Stimulated activated CD8-positive, alpha-beta memory T cell treated with anti-CD3 and anti-CD28 coated beads, Interleukin-7, amount 100 ng/mL, for 24 hours (primary cell): ENCODE measurements around the gene BMP2K.

Experiments used
- DNase-seq: peaks from one replicate; pipeline ENCODE4 v3.0.0-alpha.2; 2020; ENCODE audit warnings: low read depth

Gene BMP2K

GRCh38 chr4:78764498-78764961 lies 11.6 kb upstream of the BMP2K start:
- DNase-seq = no peak

DNA sequence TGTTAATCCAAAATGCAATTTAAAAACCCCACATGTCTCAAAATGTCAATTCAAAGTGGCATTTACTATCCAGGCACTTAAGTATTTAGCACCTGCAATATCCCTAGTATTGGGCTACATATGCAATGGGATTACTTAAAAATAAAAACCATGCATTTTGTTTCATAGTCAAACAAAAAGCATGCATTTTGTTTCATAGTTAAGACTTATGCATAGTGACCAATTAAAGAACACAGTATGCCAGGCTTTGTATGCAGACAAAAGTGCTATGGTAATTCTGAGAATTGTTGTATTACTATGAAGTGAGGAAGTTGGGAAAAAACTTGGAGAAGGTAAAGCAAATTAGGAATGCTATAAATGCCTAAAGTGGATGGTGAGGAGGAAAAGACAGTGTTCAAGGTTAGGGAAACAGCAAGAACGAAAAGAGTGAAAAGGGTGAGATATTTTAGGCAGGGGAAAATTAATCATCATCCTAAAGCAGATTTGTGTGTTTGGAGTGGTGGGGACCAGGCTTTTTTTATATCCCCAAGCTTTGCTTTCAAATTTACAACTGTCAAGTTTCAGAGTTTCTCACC lies 10.6 kb upstream of the BMP2K start:
- no peak for DNase-seq

DNA sequence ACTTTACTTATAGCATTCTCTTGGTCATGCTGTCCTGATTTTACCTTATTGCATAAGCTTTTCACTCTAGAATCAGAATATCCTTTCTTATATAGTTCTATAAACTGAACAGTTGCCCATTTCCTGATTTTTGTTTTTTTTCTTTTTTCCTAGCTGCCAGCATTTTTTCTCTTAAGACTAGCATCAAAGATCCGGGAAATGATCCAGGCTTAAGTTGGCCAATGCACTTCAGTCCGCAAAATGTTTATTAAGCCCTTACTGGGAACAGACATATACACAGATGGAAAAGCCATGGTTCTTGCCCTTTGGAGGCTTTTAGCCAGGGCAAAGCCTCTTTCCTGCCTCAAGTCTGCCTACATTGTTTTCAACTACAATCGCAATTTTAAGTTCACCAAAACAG lies 10.1 kb upstream of the BMP2K start:
- no peak for DNase-seq

GRCh38 chr4:78766650-78767049 lies 9.5 kb upstream of the BMP2K start:
- DNase-seq = no peak

GRCh38 chr4:78767350-78767749 lies 8.8 kb upstream of the BMP2K start:
- no peak for DNase-seq

DNA sequence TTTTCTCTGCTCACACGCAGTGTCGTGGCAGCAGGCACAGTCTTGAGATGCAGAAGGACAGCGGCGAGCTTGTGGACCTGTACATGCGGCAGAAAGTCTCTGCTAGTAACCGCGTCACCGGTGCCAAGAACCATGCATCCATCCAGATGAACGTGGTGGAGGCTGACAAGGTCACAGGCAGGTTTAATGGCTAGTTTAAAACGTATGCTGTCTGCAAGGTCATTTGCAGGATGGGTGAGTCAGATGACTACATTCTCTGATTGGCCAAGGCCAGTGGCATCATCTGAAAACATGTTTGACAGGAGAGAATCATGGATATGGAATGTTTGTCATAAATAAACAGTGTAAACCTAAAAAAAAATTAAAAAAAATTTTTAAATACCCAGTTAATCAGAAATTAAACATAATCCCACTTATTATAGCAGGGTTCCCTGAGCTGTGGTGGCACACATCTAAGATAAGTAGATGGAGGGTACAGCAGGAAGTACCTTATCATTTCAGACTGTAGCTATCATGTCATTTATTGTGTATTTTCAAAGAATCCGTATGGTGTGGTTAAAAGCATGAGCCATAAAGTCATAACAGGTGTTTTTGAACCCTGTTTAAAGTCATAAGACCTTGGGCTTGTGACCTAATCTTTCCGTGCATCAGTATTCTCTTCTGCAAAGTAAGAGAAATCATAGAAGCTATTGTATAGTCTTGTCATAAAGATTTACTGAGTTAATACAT lies 7.5 kb upstream of the BMP2K start:
- no peak for DNase-seq

DNA sequence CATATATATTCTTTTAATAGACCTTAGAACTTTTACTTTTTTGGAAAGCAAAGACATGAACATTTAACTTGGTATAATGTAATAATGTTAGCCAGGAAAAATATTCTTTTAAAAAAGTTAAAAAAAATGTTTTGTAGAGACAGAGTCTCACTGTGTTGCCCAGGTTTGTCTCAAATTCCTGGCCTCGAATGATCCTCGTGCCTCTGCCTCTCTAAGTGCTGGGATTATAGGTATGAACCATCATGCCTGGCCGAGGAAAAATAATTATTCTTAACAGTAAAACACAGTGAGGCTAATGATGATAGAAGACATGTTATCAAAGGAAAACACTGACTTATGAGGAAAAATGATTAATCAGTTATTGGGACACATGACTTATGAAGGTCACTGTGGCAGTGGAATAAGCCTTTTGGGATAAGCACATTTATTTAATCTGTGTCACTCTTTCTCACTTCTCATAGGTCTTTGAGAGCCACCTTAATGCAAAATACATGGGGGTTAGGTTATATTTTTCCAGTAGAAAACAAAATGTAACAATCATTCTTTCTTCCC lies 6.0 kb upstream of the BMP2K start:
- no peak for DNase-seq

- no peak for DNase-seq
Measured at GRCh38 chr4:78772526-78773091, 3.5 kb upstream of the BMP2K start.

GRCh38 chr4:78774417-78774816 lies 1.7 kb upstream of the BMP2K start:
- DNase-seq = no peak

DNA sequence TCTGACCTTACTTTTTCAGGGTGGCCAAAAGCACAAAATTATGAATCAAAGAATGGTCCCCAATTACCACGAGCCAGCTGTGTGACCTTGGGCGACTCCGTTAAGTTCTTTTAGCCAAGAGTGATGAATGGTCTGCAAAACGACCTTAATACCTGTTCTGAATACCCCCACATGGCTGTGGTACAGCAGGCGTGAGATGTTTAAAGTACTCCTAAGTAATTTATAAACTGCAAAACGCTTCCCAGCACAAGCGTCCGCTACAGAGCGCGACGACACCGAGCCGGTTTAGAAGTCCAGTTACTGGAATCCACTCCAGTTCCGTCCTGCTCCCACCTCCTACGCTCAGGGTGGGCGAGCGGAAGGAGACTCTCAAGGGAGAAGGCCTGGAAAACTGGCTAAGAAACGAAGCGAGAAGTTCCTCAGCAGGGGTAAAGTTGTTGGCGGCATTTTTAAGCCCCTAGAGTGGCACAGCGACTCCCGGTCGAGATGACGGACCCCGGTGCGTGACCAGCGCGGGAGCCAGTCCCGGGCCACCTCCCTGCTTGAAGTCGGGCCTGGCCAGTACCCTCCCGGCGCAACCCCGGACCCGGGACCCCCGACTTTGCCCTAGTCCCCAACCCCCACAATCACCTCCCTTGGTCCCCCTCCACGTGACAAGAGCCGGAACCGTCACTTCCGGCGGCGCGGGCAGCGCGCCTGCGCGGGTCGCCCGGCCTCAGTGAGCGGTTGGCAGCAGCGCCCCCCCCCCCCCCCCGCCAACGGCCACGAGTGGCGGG lies 659 bp upstream of the BMP2K start:
- peak; percentile 61 for DNase-seq

DNA sequence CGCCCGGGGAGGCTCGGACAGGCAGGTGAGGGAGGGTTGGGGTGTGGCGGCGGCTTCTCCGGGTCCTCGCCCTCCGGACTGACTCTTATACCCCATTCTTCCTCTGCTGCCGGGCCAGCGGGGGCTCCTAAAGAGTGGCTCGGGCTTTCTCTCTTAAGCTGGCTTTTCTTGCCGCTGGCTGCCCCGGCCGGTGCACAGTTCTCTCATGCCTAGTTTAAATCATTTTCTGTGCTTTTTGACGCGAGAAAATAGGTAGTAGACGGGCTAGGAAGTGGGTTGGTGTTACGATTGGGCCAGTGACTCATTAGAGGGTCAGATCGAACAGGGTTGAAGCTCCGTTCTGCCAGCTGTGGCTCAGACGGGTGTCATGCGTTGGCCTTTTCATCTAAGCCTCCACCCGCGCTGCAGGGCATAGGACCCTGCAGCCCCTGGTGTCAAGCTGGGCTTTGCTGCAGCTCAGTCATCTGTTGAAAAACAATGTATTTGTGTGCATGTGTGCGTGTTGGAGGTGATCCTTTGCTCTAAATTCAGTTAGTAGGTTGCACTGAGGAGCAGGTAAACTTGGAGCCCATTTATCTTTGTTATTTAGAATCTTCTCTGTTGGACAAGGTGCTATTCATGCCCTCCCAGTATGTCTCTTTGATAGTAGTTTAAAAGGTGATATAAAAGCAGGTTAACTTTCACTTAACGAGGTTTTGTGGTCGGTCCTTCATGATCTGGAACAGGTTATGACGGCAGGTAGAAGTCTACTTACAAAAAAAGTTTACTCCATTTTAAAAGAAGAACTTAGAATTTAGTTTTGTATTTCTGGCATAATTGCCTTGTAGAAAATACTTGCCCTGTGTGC lies 802 bp downstream of the BMP2K start:
- peak; percentile 17 for DNase-seq

- DNase-seq = no peak
Measured at GRCh38 chr4:78777576-78777940, 1.4 kb downstream of the BMP2K start.

DNA sequence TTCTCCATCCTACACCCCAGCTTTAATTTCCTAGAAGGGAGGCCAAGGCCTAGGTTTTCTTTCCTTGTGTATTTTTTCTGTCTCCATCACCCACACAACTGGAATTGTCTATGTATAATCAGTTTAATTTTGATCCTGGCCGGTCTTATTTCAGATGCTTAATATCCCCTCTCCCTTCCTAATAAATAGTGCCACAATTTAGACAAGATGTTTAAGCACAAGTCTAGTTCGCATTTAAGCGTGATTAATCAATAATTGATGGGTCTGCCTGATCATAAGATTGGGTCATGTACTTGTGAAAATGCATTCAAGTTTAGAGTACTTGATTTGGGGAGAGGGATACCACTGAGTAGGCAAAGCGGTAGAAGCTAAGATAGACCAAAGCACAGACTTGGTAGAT lies 2.4 kb downstream of the BMP2K start:
- DNase-seq = no peak

DNA sequence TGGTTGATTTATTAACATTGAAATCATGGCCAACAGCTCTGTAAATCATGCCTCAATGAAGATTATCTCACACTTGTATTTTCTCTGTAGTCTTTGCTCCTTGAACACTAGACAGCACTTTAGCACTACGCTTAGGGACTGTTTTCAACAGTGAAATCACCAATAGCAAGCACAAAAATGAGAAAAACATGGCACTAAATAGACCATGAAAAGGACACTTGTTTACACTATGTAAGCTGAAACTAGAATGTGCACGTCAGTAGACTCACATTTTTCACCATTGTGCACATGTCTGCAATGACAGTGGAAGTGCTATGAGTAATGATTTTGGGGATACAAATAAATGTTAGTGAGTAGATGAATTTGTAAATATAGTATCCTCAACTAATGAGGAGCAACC lies 3.1 kb downstream of the BMP2K start:
- no peak for DNase-seq

- no peak for DNase-seq
Measured at GRCh38 chr4:78780093-78780492, 3.9 kb downstream of the BMP2K start.

DNA sequence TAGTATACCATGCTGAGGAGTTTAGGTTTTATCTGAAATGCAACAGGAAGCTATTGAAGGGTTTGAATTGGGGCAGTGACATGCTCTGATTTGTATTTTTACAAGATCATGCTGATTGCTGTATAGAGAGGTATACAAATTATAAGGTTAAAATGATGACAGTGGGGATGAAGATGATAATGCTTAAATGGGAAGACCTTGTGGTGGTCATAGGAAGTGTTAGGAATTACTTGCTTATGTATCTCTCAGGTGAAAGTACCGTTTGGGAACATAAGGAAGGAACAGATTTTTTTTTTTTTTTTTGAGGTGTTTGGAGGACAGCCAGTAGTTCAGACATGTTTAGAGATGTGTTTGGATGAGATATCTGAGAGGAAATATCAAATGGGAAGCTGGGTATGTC lies 5.0 kb downstream of the BMP2K start:
- no peak for DNase-seq

DNA sequence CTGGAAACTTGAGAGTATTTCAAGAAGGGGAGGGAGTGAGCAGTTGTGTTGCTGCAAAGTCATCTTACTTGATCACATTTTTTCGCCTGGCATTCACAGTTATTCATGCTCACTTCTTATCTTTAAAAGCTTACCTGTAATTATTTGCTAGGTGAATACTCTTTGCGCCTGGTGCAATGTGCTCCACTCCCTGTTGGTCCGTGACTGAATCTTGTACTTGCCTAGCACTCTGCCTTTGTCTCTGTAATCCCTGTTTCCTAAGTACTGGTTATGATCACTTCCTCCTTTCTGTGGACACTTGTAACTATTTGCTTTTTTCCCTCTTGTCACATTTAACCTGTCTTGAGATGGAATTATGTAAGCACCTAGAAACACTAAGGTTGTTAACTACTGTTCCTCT lies 5.8 kb downstream of the BMP2K start:
- DNase-seq = no peak

GRCh38 chr4:78784236-78784865 lies 8.2 kb downstream of the BMP2K start:
- DNase-seq = no peak

- no peak for DNase-seq
Measured at GRCh38 chr4:78787392-78788006, 11.3 kb downstream of the BMP2K start.

GRCh38 chr4:78788007-78788889 lies 12.1 kb downstream of the BMP2K start:
- DNase-seq = no peak
